PC-3 (cell line): Measurements from ENCODE around the gene CSTF2T. TPM values are rescaled to one million over a fixed set of nuclear protein-coding genes. Genes with fewer than 3 reads are reported as not detected.

Experiments used
- ATAC-seq: fragments of 200-7000 bp; cut with Tn5 transposase; 2 replicates; pipeline ENCODE4 v1.9.1; 2020; ENCODE audit warnings: mild to moderate bottlenecking, moderate library complexity
- BruUV-seq: library from RNA; stranded (reverse); fragments of 400-500 nt; replicated peaks from 2 replicates; lab custom pipeline; 2021; lab: Mats Ljungman, UMichigan
- CTCF ChIA-PET: fragments of 300-600 bp; sonication (Branson Sonifier 250); formaldehyde crosslinking; loops from one replicate; lab custom pipeline; 2022; ENCODE audit warnings: antibody characterized with exemption; lab: Charles Lee
- POLR2A ChIA-PET: fragments of 300-600 bp; sonication (Branson Sonifier 250); formaldehyde crosslinking; loops from one replicate; lab custom pipeline; 2022; ENCODE audit warnings: antibody characterized with exemption; ENCODE audit not compliant: unreplicated experiment; lab: Charles Lee
- DNase-seq: peaks from one replicate; pipeline ENCODE4 v3.0.0-alpha.2; 2015
- H2AFZ ChIP-seq: fragments of 300-600 bp; sonication (generic); 2 replicates; pipeline ENCODE4 v1.6.0; 2016; ENCODE audit warnings: antibody characterized with exemption, low read length
- H3F3A ChIP-seq: fragments of 300-600 bp; sonication (generic); one replicate; pipeline ENCODE4 v1.6.0; 2017; ENCODE audit warnings: antibody characterized with exemption, low read length, control low read depth, mild to moderate bottlenecking; ENCODE audit not compliant: unreplicated experiment
- H3K27ac ChIP-seq: fragments of 300-600 bp; sonication (generic); 2 replicates; pipeline ENCODE4 v1.5.1; 2016; ENCODE audit warnings: mild to moderate bottlenecking, low read length
- H3K27me3 ChIP-seq: fragments of 300-600 bp; sonication (generic); 2 replicates; pipeline ENCODE4 v1.6.1; 2016; ENCODE audit warnings: low read length, mixed read lengths
- H3K36me3 ChIP-seq: fragments of 300-600 bp; sonication (generic); 2 replicates; pipeline ENCODE4 v1.6.1; 2016; ENCODE audit warnings: low read depth, mixed run types, low read length, mixed read lengths
- H3K4me1 ChIP-seq: fragments of 300-600 bp; sonication (generic); 2 replicates; pipeline ENCODE4 v1.5.1; 2016; ENCODE audit warnings: low read length; ENCODE audit not compliant: insufficient read depth
- H3K4me2 ChIP-seq: fragments of 300-600 bp; sonication (generic); 2 replicates; pipeline ENCODE4 v1.6.0; 2016; ENCODE audit warnings: low read length
- H3K4me3 ChIP-seq: fragments of 300-600 bp; sonication (generic); 2 replicates; pipeline ENCODE4 v1.5.1; 2016; ENCODE audit warnings: mild to moderate bottlenecking, low read length, mixed read lengths
- H3K79me2 ChIP-seq: fragments of 300-600 bp; sonication (generic); 2 replicates; pipeline ENCODE4 v1.6.1; 2017; ENCODE audit warnings: low read length, mixed read lengths
- H3K9ac ChIP-seq: fragments of 300-600 bp; sonication (generic); 2 replicates; pipeline ENCODE4 v1.6.0; 2016; ENCODE audit warnings: mild to moderate bottlenecking, low read length
- H3K9me2 ChIP-seq: fragments of 300-600 bp; sonication (generic); replicated peaks from 2 replicates; pipeline ENCODE4 v1.6.1; 2016; ENCODE audit warnings: mixed run types, low read length, mixed read lengths
- H3K9me3 ChIP-seq: fragments of 300-600 bp; sonication (generic); 2 replicates; pipeline ENCODE4 v1.6.1; 2016; ENCODE audit warnings: low read length, mixed read lengths
- H4K20me1 ChIP-seq: fragments of 300-600 bp; sonication (generic); 2 replicates; pipeline ENCODE4 v1.6.1; 2016; ENCODE audit warnings: low read length, mixed read lengths
- EZH2 ChIP-seq: fragments of 300-600 bp; sonication (generic); IDR thresholded peaks from one replicate; pipeline ENCODE4 v1.6.1; 2017; ENCODE audit warnings: antibody characterized with exemption, mild to moderate bottlenecking, low read length; ENCODE audit not compliant: unreplicated experiment
- EZH2phosphoT487 ChIP-seq: fragments of 300-600 bp; sonication (generic); IDR thresholded peaks from 2 replicates; pipeline ENCODE4 v1.6.1; 2018; ENCODE audit warnings: mild to moderate bottlenecking, antibody characterized with exemption, low read length, borderline replicate concordance
- intact Hi-C: fragments of 100-400 bp; cut with micrococcal nuclease; formaldehyde crosslinking; loops from 2 replicates; pipeline ENCODE4 v1.9.0; 2023
- total RNA-seq: library from RNA; depleted of rRNA; stranded (reverse); fragments of >200 nt; gene quantifications from 2 replicates; pipeline ENCODE4 v1.2.3, GENCODE V29; 2014
- TF ChIP-seq, protein P1 (sequence below): fragments of 300-600 bp; sonication (generic); conservative IDR thresholded peaks from 2 replicates; pipeline ENCODE4 v1.5.1; 2017; ENCODE audit warnings: antibody characterized with exemption, low read depth, mild to moderate bottlenecking, low read length

The CSTF2T gene
- total RNA-seq, 1 experiment from 2014 or later = 45.2 TPM

DNA sequence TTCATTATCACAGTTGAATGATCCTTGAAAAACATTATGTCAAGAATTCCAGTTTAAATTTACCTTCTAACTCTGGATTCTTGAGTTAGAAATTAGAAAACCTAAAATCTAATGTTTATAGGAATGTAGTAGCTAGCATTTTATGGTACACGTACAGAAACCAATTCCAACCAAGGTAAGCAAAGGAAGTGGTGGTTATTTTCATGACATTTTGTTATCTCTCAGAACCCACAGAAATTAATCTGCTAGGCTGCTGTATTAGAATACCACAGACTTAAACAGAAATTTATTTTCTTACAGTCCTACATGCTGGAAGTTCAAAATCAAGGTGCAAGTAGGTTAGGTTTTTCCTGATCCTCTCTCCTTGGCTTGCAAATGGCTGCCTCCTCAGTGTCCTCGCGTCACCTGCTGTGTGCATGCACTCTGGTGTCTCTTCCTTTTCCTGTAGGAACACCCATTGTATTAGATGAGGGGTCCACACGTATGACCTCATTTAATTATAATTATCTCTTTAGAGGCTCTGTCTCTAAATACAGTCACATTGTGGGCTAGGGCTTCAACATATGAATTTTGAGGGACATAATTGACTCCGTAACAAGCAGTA is 8.5 kb upstream of the CSTF2T start:
- H3K9ac ChIP-seq = no peak overlapping the region
- no TSS peak for BruUV-seq
- no peaks in the 10 kb centered on the region for H4K20me1 ChIP-seq
- H2AFZ ChIP-seq = no peak overlapping the region
- H3K79me2 ChIP-seq = no peaks in the 10 kb centered on the region
- no peaks in the 10 kb centered on the region for H3K9me2 ChIP-seq
- CTCF ChIA-PET = no interaction called here
- ATAC-seq (no peak), DNase-seq (no peak)
- no peak overlapping the region for H3K4me3 ChIP-seq
- no peak for TF ChIP-seq EZH2
- TF ChIP-seq EZH2phosphoT487 = no peak
- TF ChIP-seq, protein P1, sequence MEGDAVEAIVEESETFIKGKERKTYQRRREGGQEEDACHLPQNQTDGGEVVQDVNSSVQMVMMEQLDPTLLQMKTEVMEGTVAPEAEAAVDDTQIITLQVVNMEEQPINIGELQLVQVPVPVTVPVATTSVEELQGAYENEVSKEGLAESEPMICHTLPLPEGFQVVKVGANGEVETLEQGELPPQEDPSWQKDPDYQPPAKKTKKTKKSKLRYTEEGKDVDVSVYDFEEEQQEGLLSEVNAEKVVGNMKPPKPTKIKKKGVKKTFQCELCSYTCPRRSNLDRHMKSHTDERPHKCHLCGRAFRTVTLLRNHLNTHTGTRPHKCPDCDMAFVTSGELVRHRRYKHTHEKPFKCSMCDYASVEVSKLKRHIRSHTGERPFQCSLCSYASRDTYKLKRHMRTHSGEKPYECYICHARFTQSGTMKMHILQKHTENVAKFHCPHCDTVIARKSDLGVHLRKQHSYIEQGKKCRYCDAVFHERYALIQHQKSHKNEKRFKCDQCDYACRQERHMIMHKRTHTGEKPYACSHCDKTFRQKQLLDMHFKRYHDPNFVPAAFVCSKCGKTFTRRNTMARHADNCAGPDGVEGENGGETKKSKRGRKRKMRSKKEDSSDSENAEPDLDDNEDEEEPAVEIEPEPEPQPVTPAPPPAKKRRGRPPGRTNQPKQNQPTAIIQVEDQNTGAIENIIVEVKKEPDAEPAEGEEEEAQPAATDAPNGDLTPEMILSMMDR = no peak
- H3K36me3 ChIP-seq = no peaks in the 10 kb centered on the region
- no peak overlapping the region for H3K27ac ChIP-seq
- no peak overlapping the region for H3K4me2 ChIP-seq
- POLR2A ChIA-PET = no interaction called here
- H3K9me3 ChIP-seq = no peaks in the 10 kb centered on the region
- intact Hi-C loops = loop anchor here (10.0 kb wide), 1 partner anchor 507 kb away; no protein-coding TSS in a partner anchor
- H3F3A ChIP-seq = no peaks in the 10 kb centered on the region
- H3K27me3 ChIP-seq = no peaks in the 10 kb centered on the region
- no peaks in the 10 kb centered on the region for H3K4me1 ChIP-seq

DNA sequence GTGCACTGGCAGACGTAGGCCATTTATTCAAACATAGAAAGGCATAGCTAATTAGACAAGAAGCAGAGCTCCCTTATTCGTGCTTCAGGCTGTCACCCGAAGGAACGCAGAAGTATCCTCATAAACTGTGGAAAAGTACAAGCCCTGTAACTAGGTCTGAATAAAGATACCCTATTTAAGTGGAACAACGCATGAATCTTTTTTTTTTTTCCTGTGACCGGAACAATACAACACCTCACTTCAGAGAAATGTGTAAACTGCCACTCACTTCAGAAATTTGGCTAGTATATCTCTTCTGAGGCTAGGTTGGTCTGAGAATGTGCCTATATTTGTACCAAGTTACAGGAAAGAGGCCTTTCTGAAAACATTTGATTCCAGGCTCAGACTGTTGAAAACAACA is 8.0 kb upstream of the CSTF2T start:
- no peak for TF ChIP-seq EZH2
- TF ChIP-seq, protein P1 = no peak
- no peak for TF ChIP-seq EZH2phosphoT487
- no peak overlapping the region for H2AFZ ChIP-seq
- H3F3A ChIP-seq = no peaks in the 10 kb centered on the region
- H3K4me2 ChIP-seq = no peak overlapping the region
- H3K27me3 ChIP-seq = no peaks in the 10 kb centered on the region
- H3K4me3 ChIP-seq = no peak overlapping the region
- ATAC-seq (no peak), DNase-seq (no peak)
- intact Hi-C loops = loop anchor here (10.0 kb wide), 1 partner anchor 507 kb away; no protein-coding TSS in a partner anchor
- H3K36me3 ChIP-seq = no peaks in the 10 kb centered on the region
- no peaks in the 10 kb centered on the region for H3K79me2 ChIP-seq
- H3K4me1 ChIP-seq = no peaks in the 10 kb centered on the region
- BruUV-seq = no TSS peak
- H3K9me2 ChIP-seq = no peaks in the 10 kb centered on the region
- H4K20me1 ChIP-seq = no peaks in the 10 kb centered on the region
- ChIA-PET CTCF (no interaction called here), POLR2A (no interaction called here)
- H3K9me3 ChIP-seq = no peaks in the 10 kb centered on the region
- H3K9ac ChIP-seq = no peak overlapping the region
- no peak overlapping the region for H3K27ac ChIP-seq

DNA sequence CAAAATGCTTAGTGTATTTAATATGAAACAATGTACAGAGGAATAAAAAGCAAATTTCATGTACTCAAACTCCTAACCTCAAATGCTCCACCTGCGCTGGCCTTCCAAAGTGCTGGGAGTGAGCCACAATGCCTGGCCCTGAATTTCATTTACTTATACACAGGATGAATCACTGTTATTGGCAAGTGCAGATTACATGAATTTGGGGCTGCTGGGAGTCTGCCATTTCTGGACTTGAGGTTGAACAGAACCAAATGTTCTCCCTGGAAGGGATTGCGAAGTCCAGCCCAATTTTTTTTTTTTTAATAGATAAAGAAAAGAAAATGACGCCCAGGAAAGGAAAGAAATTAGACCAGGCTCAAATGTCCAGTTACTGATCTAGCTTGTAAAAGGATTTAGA is 6.8 kb upstream of the CSTF2T start:
- peak; percentile 48 for DNase-seq
- no peaks in the 10 kb centered on the region for H3F3A ChIP-seq

More for the DNA sequence above, 6.8 kb upstream of the CSTF2T start:
- Histone ChIP-seq H3K27me3 (no peaks in the 10 kb centered on the region), H3K27ac (no peak overlapping the region), H3K9me3 (no peaks in the 10 kb centered on the region), H4K20me1 (no peaks in the 10 kb centered on the region), H3K36me3 (no peaks in the 10 kb centered on the region), H3K79me2 (no peaks in the 10 kb centered on the region), H2AFZ (no peak overlapping the region), H3K4me3 (no peak overlapping the region), H3K4me2 (no peak overlapping the region), H3K9me2 (no peaks in the 10 kb centered on the region), H3K4me1 (no peaks in the 10 kb centered on the region), H3K9ac (no peak overlapping the region)
- CTCF ChIA-PET = no interaction called here
- no TSS peak for BruUV-seq
- TF ChIP-seq EZH2phosphoT487 = no peak
- TF ChIP-seq, protein P1 = no peak
- TF ChIP-seq EZH2 = no peak
- POLR2A ChIA-PET = no interaction called here
- peak; percentile 86 for ATAC-seq
- intact Hi-C loops = loop anchor here (10.0 kb wide), 1 partner anchor 509 kb away; no protein-coding TSS in a partner anchor
